HG03045 (cell line): Measurements from ENCODE around the gene RSAD1.

Experiments used
- ATAC-seq: cut with Tn5 transposase; IDR thresholded peaks from one replicate; pipeline ENCODE4 v1.9.1; 2021; ENCODE audit warnings: mild to moderate bottlenecking, moderate library complexity; ENCODE audit not compliant: unreplicated experiment

The RSAD1 gene

DNA sequence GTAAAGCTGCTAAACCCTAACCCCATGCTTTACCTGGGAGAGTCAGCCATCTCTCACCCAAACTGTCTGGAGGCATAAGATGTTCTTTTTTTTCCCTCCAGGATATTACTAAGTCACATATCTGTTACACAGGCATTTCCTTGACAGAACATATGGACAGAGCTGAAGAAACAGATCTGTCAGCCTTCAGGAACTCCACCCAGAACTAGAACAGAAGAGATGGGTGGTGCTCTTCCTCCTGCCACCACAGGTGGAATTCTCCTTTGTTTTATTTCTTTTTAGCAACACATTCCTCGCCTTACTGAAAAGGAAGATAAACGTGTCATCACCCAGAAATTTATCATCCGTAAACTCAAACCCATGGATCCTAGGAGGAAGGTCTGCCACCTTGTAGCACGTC lies 38.4 kb downstream of the RSAD1 start:
- no peak for ATAC-seq

GRCh38 chr17:50517504-50518383 lies 39.1 kb downstream of the RSAD1 start:
- ATAC-seq = no peak

GRCh38 chr17:50518384-50519023 lies 39.8 kb downstream of the RSAD1 start:
- ATAC-seq = no peak

DNA sequence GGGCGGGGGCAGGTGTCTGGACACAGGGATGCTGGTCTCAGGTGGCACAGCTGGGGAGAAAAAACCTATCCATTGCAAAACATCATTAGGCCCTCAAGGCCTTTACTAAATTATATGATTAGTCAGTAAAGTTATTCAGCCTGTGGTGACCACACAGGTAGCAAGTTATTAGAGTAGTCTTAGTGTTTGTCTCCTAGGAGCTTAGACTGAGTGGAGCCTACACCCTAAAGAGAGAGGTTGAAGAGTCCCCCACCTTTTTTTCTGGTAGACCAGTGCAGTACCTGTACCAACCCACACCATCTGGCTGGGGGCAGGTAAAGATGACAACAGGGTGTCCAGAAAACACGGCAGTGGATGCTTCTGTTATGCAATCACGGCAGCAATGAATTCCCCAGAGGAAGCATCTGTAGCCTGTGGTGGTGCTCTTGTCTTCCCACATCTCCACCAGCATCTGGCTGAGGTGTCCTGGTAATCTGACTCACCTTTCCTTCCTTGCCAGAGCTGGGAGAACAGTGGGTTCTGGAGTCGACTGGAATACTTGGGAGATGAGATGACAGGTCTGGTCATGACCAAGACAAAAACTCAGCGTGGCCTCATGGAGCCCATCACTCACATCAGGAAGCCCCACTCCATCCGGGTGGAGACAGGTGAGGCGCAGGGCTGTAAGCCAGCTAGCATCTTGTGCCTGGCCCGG lies 40.6 kb downstream of the RSAD1 start:
- no peak for ATAC-seq

- no peak for ATAC-seq
Observed at GRCh38 chr17:50520483-50520882, 41.8 kb downstream of the RSAD1 start.

GRCh38 chr17:50521514-50521913 lies 42.9 kb downstream of the RSAD1 start:
- no peak for ATAC-seq

GRCh38 chr17:50522766-50523165 lies 44.1 kb downstream of the RSAD1 start:
- ATAC-seq = no peak

DNA sequence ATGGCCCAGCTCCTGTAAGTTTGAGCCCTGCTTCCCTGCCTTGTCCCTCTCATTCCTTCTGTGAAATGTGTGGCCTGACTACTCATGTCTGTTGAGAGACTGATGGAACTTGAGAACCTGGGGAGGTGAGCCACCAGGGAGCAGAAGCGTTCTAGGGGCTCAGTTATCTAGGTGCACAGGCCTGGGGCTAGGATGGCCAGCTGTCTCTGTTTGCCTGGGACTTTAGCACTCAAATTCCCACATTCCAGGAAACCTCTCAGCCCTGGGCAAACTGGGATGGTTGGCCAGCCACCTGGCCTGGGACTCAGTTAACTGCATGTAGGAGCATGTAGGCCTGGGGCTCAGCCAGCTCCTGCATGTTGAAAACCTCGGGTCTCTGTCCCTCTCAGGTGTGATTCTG lies 44.5 kb downstream of the RSAD1 start:
- no peak for ATAC-seq

DNA sequence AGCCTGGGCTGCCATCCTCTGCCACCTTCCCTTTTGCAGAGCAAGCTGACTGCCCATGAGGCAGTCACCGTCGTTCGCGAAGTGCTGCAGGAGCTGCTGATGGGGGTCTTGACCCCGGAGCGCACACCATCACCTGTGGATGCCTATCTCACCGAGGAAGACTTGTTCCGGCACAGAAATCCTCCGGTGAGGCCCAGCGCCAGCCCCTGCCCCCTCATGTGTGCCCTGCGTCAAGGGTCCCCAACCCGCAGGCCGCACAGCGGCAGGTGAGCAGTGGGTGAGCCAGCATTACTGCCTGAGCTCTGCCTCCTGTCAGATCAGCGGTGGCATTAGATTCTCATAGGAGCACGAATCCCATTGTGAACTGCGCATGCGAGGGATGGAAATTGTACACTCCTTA lies 46.2 kb downstream of the RSAD1 start:
- no peak for ATAC-seq

GRCh38 chr17:50527155-50527762 lies 48.6 kb downstream of the RSAD1 start:
- ATAC-seq = no peak

GRCh38 chr17:50527949-50528474 lies 49.4 kb downstream of the RSAD1 start:
- no peak for ATAC-seq

GRCh38 chr17:50529849-50530248 lies 51.2 kb downstream of the RSAD1 start:
- ATAC-seq = no peak

- ATAC-seq = no peak
Observed at GRCh38 chr17:50531428-50532025, 52.9 kb downstream of the RSAD1 start.

DNA sequence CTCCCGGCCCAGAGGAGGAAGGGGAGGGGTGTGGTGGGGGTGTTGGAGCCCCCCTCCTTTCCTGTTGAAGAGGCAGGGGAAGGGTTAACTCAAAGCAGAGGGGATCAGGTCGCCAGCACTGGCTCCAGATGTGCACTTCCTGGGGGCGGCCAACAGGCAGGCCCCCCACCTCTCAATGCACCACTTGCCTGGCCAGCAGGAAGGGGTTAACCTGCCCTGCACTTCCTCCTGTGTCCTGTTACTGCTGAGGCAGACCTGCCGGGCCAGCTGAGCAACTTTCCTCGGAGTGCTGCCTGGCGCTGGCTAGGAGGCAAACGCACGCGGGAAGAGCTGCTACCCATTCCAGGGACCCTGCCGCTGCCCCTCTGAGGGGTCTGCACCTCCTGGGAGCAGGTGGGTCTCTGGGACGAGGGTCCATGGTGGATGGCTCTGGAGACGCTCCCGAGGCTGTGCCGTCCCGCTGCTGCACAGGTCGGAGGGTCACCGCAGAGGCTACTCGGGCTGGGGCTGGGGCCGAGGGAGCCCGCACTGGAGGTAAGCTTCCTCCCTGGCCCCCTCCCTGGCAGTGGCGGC lies 53.9 kb downstream of the RSAD1 start, which contains the start of gene EPN3:
Gene EPN3 (plus strand): TSS at position 284 of the 573 bp plus-strand sequence. CDS start 3,822 bp downstream, outside the sequence.
- ATAC-seq = no peak

DNA sequence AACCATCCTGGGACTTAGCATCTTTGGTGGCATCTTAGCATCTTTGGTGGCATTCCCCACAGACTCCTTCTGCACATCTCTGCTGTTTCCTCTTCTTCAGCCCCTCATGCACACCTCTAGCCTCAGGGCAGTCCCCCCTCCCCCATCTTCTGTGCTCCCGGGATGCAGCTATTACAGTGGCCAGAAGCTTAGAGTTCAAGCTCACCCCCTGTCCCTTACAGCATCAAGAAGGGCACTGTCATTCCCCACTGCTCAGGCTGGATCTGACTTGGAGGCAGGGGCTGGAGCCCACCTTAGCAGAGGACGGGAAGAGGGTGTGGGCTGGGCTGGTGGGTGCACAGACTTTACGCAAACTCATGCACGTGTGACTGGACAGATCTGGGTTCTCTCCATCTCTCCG lies 54.5 kb downstream of the RSAD1 start:
- no peak for ATAC-seq

DNA sequence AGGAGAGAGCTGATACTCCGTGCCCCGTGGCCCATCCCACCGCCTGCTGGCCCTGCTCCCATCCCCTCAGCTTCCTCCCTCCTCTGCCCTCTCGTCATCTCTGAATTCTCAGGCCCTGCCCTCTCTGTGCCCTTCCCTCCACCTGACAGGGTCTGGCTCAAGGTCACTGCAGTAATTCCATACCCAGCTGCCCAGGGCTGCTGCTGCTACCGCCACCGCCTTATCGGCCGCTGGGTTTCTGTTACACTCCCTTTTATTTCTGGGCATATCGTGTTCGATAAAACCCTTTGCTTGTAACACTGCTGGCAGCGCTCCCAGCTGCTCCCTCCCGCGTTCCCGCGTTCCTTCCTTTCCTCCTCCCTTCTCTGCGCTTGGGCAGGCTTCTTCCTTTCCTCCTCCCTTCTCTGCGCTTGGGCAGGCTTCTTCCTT lies 55.1 kb downstream of the RSAD1 start:
- no peak for ATAC-seq

DNA sequence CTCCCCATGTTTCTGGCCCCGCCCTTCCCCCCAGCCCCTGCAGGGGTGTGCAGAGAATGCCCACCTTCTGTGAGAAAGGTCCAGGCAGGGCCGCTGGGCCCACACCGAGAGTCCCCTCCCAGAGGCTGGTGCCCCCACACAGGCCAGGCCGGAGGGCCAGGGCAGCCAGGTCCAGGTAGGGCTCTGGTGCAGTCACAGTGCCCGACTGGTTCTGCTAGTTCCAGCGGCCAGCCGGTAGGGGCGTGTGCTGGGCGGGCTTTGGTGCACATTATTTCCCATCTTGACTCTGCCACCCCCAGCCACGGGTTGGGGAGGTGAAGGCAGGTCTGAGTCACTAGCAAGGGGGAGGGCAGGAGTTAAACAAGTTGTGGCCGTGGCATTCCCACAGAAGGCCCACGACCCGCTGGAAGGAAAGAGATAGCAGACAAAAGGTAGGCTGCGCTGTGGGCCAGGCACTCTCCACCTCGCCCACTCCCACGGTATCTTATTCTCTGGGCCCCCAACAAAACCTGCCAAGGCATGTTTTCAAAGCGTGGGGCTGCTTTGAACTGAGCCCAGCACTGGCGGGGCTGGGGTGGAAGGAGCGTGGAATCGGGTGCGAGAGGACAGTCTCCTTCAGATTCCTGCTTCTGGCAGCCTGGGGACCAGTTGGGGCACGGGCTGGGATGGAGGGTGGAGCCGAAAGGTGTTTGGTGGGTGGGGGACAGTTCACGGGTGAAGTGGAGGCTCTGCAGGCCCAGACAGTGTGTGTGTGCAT lies 55.7 kb downstream of the RSAD1 start:
- no peak for ATAC-seq

- no peak for ATAC-seq
Observed at GRCh38 chr17:50534979-50535326, 56.3 kb downstream of the RSAD1 start.

DNA sequence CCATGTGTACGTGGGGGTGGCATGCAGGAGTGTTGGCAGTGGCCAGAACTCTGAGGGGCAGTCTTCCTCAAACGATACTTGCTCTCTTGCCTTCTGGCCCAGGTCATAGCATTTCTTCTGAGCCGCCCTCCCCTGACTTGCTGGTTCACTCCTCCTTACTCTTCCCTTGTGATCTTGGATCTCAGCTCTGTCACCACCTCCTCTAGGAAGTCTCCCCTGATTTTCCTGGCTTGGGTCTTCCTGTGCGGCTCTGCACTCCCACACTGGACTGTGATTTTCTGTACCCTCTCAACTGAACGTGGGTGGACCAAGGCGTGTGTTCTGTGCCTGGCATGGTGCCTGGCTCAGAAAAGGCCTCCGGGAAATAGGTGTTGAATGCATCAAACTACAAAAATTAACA lies 56.7 kb downstream of the RSAD1 start:
- ATAC-seq = no peak
